Stomach smooth muscle (tissue), 2 donors: Measurements from ENCODE around the gene HTRA2.

ENCODE experiments used
- H3K27ac ChIP-seq: one replicate; pipeline ENCODE4 v1.7.0; 2013; ENCODE audit warnings: mild to moderate bottlenecking, low read length, inconsistent platforms
- H3K27me3 ChIP-seq, 2 donors: one replicate each; pipeline ENCODE4 v1.7.0; 2013; ENCODE audit warnings: low read length in 2 of 2; ENCODE audit not compliant: insufficient read depth in 2 of 2, control insufficient read depth in 1 of 2
- H3K36me3 ChIP-seq, 2 donors: one replicate each; pipeline ENCODE4 v1.7.0; 2013; ENCODE audit warnings: low read length in 2 of 2; ENCODE audit not compliant: control insufficient read depth in 2 of 2, insufficient read depth in 2 of 2
- H3K4me1 ChIP-seq: one replicate; pipeline ENCODE4 v1.7.0; 2013; ENCODE audit warnings: low read length; ENCODE audit not compliant: control insufficient read depth, insufficient read depth
- H3K4me3 ChIP-seq, 2 donors: one replicate each; pipeline ENCODE4 v1.7.0; 2013; ENCODE audit warnings: low read length in 2 of 2
- H3K9ac ChIP-seq, 2 donors: one replicate each; pipeline ENCODE4 v1.7.0; 2013; ENCODE audit warnings: low read length in 2 of 2, mild to moderate bottlenecking in 1 of 2
- H3K9me3 ChIP-seq, 2 donors: one replicate each; pipeline ENCODE4 v1.7.0; 2013; ENCODE audit warnings: low read length in 2 of 2; ENCODE audit not compliant: control insufficient read depth in 2 of 2
- donor health status: healthy.
- donor health status: Pancreatic carcinoma.

HTRA2 gene

GRCh38 chr2:74566754-74567085, 37.0 kb downstream of the HTRA2 start:
- H3K9me3 ChIP-seq, result no peaks in the 10 kb centered on the region
- H3K4me1 ChIP-seq, result no peaks in the 10 kb centered on the region
- peaks cover 5 to 12% of the 10 kb centered on the region in 2 donors for H3K27me3 ChIP-seq
- no peak overlapping the region for H3K27ac ChIP-seq
- H3K9ac ChIP-seq, result no peak overlapping the region
- no peak overlapping the region for H3K4me3 ChIP-seq
- H3K36me3 ChIP-seq, result no peaks in the 10 kb centered on the region

DNA sequence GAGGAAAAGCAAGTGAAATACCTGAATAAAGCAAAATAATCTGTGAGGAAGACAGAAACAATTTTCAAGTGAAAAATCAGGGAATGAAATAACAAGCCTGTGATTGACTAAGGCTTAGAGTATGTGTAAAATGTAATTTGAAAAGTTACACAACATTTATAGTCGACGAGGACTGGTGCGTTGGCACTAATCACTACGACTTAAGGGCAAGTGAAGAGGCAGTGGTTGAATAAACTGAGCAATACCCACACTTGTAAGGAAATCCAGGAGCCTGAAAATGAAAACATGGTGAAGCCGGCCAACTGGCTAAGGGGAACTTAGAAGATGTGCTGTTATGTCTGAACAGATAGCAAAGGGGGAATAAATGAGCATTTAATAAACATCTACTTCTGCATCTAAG, 38.1 kb downstream of the HTRA2 start:
- Histone ChIP-seq H3K9ac (no peak overlapping the region), H3K4me3 (no peak overlapping the region), H3K27ac (no peak overlapping the region), H3K27me3 (peaks cover 4 to 5% of the 10 kb centered on the region in 2 donors), H3K9me3 (no peaks in the 10 kb centered on the region), H3K36me3 (no peaks in the 10 kb centered on the region), H3K4me1 (no peaks in the 10 kb centered on the region)

DNA sequence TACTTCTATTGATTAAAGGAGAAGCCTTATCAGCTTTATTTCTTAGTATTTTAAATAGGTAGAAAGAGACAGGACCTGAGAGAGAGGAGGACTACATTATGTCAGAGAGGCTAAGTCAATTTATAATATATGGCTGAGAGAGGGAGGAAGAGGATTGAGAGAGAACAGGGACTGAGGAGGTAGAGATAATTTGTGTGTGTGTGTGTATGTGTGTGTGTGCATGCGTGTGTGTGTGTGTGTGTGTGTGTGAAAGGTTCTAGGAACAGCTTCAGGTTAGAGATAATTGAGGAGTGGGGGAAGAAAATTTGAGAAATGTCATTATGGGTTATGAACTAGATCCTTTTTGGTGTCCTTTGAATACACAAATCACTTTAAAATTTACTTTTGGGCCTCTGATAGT, 40.0 kb downstream of the HTRA2 start:
- H3K4me3 ChIP-seq, result no peak overlapping the region

GRCh38 chr2:74571058-74571457, 41.3 kb downstream of the HTRA2 start:
- Histone ChIP-seq H3K4me3 (no peak overlapping the region), H3K36me3 (no peaks in the 10 kb centered on the region), H3K27ac (no peak overlapping the region), H3K27me3 (peaks cover 3 to 6% of the 10 kb centered on the region in 2 donors), H3K9ac (no peak overlapping the region), H3K9me3 (no peaks in the 10 kb centered on the region), H3K4me1 (no peaks in the 10 kb centered on the region)

More for the DNA sequence above, 40.0 kb downstream of the HTRA2 start:
- no peak overlapping the region for H3K9ac ChIP-seq
- H3K36me3 ChIP-seq, result no peaks in the 10 kb centered on the region
- peaks cover 3 to 4% of the 10 kb centered on the region in 2 donors for H3K27me3 ChIP-seq
- no peaks in the 10 kb centered on the region for H3K4me1 ChIP-seq
- H3K27ac ChIP-seq, result no peak overlapping the region
- no peaks in the 10 kb centered on the region for H3K9me3 ChIP-seq

DNA sequence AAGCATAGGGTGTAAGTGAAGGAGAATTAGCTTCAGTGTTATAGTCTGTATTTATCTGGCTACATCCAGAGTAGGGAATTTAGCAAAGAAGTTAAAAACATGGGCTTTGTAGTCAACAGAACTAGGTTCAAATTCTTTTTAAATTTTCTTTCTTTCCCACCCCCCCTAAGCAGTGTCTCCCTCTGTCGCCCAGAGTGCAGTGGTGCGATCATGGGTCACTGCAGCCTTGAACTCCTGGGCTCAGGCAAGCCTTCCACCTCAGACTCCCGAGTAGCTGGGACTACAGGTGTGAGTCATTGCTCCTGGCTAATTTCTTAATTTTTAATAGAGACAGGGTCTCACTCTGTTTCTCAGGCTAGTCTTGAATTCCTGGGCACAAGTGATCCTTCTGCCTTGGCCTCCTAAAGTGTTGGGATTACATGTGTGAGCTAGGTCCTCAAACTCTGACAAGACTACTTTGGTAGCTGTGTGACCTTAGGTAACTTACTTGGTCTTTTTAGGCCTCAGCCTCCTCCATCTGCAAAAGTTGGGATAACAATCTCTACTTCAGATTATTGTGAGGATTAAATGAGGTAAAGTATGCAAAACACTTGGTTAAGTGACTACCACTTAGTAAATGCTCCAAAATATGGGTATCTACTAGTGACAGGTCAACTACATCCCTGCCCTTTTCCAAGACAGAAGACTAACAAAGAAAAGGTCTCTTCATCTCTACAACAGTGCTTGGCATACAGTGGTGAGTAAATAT, 42.6 kb downstream of the HTRA2 start:
- Histone ChIP-seq H3K36me3 (no peaks in the 10 kb centered on the region), H3K9me3 (no peaks in the 10 kb centered on the region), H3K27ac (no peak overlapping the region), H3K27me3 (peaks cover 3 to 6% of the 10 kb centered on the region in 2 donors), H3K4me3 (no peak overlapping the region), H3K9ac (no peak overlapping the region), H3K4me1 (no peaks in the 10 kb centered on the region)

- Histone ChIP-seq H3K27ac (no peak overlapping the region), H3K9ac (no peak overlapping the region), H3K36me3 (no peaks in the 10 kb centered on the region), H3K4me1 (no peaks in the 10 kb centered on the region), H3K9me3 (no peaks in the 10 kb centered on the region), H3K27me3 (peaks cover 0 to 5% of the 10 kb centered on the region in 2 donors), H3K4me3 (no peak overlapping the region)
These were observed 44.2 kb downstream of the HTRA2 start for GRCh38 chr2:74573747-74574562.

- H3K4me1 ChIP-seq, result no peaks in the 10 kb centered on the region
- H3K9me3 ChIP-seq, result no peaks in the 10 kb centered on the region
- no peak overlapping the region for H3K9ac ChIP-seq
- peaks cover 0 to 5% of the 10 kb centered on the region in 2 donors for H3K27me3 ChIP-seq
- H3K27ac ChIP-seq, result no peak overlapping the region
- no peak overlapping the region for H3K4me3 ChIP-seq
- H3K36me3 ChIP-seq, result no peaks in the 10 kb centered on the region
These were observed 45.6 kb downstream of the HTRA2 start for GRCh38 chr2:74575320-74575719.

GRCh38 chr2:74576211-74576862, 46.6 kb downstream of the HTRA2 start:
- peaks cover 0 to 5% of the 10 kb centered on the region in 2 donors for H3K27me3 ChIP-seq
- no peak overlapping the region for H3K9ac ChIP-seq
- H3K4me1 ChIP-seq, result no peaks in the 10 kb centered on the region
- H3K36me3 ChIP-seq, result no peaks in the 10 kb centered on the region
- H3K4me3 ChIP-seq, result no peak overlapping the region
- H3K9me3 ChIP-seq, result no peaks in the 10 kb centered on the region
- no peak overlapping the region for H3K27ac ChIP-seq

- Histone ChIP-seq H3K9ac (no peak overlapping the region), H3K9me3 (no peaks in the 10 kb centered on the region), H3K27me3 (peaks cover 0 to 5% of the 10 kb centered on the region in 2 donors), H3K36me3 (no peaks in the 10 kb centered on the region), H3K4me3 (no peak overlapping the region), H3K27ac (no peak overlapping the region), H3K4me1 (no peaks in the 10 kb centered on the region)
These were observed 47.1 kb downstream of the HTRA2 start for GRCh38 chr2:74576863-74577229.

GRCh38 chr2:74577448-74577847, 47.7 kb downstream of the HTRA2 start:
- no peaks in the 10 kb centered on the region for H3K4me1 ChIP-seq
- peaks cover 0 to 5% of the 10 kb centered on the region in 2 donors for H3K27me3 ChIP-seq
- H3K4me3 ChIP-seq, result no peak overlapping the region
- no peak overlapping the region for H3K9ac ChIP-seq
- no peaks in the 10 kb centered on the region for H3K9me3 ChIP-seq
- no peaks in the 10 kb centered on the region for H3K36me3 ChIP-seq
- no peak overlapping the region for H3K27ac ChIP-seq
